HepG2 (cell line): ENCODE results near the gene ENGASE. TPM values are rescaled to one million over a fixed set of nuclear protein-coding genes. Genes with fewer than 3 reads are reported as not detected.

Source experiments
- ATF7 ChIP-seq, 2 experiments: fragments of 450-650 bp in 1 of 2; sonication (generic) in 1 of 2; formaldehyde crosslinking in 1 of 2; IDR thresholded peaks; 2 replicates each; pipeline versions ENCODE4 v1.4.0 to v1.6.1; 2016 to 2020; ENCODE audit warnings: antibody characterized with exemption in 1 of 2, mild to moderate bottlenecking in 1 of 2, missing genetic modification reagents in 1 of 2
- DRAP1 ChIP-seq: IDR thresholded peaks from 2 replicates; pipeline ENCODE4 v1.6.1; 2016; ENCODE audit warnings: missing genetic modification reagents, missing compliant biosample characterization
- EEA1 ChIP-seq: sonication (generic); formaldehyde crosslinking; IDR thresholded peaks from 2 replicates; pipeline ENCODE4 v1.5.1; 2020; ENCODE audit warnings: mild to moderate bottlenecking, missing genetic modification reagents, borderline replicate concordance
- ELF3 ChIP-seq: IDR thresholded peaks from 2 replicates; pipeline ENCODE4 v1.6.1; 2016; ENCODE audit warnings: missing genetic modification reagents, missing compliant biosample characterization
- IRF9 ChIP-seq: sonication (generic); formaldehyde crosslinking; IDR thresholded peaks from 2 replicates; pipeline ENCODE4 v1.8.0; 2022; ENCODE audit warnings: missing genetic modification reagents, mild to moderate bottlenecking, borderline replicate concordance
- KLF16 ChIP-seq, 2 experiments: sonication (generic) in 1 of 2; formaldehyde crosslinking in 1 of 2; IDR thresholded peaks; 2 replicates each; pipeline versions ENCODE4 v1.6.1 to v1.8.0; 2016 to 2023; ENCODE audit warnings: missing genetic modification reagents in 2 of 2, missing compliant biosample characterization in 1 of 2
- MAFK ChIP-seq, 2 experiments: IDR thresholded peaks in 1 of 2; conservative IDR thresholded peaks in 1 of 2; 2 replicates each; pipeline ENCODE4 v1.6.1; 2011; ENCODE audit warnings: improper control_type of control experiment in 2 of 2, low read length in 2 of 2
- NRL ChIP-seq: sonication (generic); formaldehyde crosslinking; IDR thresholded peaks from 2 replicates; pipeline ENCODE4 v1.5.0; 2020; ENCODE audit warnings: missing genetic modification reagents, mild to moderate bottlenecking, moderate library complexity, borderline replicate concordance
- SALL2 ChIP-seq: sonication (generic); formaldehyde crosslinking; IDR thresholded peaks from 2 replicates; pipeline ENCODE4 v1.8.1; 2023; ENCODE audit warnings: mild to moderate bottlenecking, missing genetic modification reagents, inconsistent platforms
- SAP130 ChIP-seq: IDR thresholded peaks from 2 replicates; pipeline ENCODE4 v1.6.1; 2016; ENCODE audit warnings: low read depth
- SP1 ChIP-seq, 2 experiments: fragments of 450-650 bp in 1 of 2; sonication (generic) in 1 of 2; formaldehyde crosslinking in 1 of 2; IDR thresholded peaks; 2 replicates each; pipeline versions ENCODE4 v1.4.0 to v1.6.1; 2016 to 2020; ENCODE audit warnings: missing genetic modification reagents in 1 of 2
- TCF7L2 ChIP-seq: IDR thresholded peaks from 2 replicates; pipeline ENCODE4 v1.6.1; 2011; ENCODE audit warnings: mild to moderate bottlenecking, low read depth, low read length, moderate library complexity
- TFDP1 ChIP-seq: IDR thresholded peaks from 2 replicates; pipeline ENCODE4 v1.6.1; 2016; ENCODE audit warnings: missing compliant biosample characterization, missing genetic modification reagents, borderline replicate concordance
- UBTF ChIP-seq: sonication (generic); formaldehyde crosslinking; IDR thresholded peaks from 2 replicates; pipeline ENCODE4 v1.4.0; 2020; ENCODE audit warnings: mild to moderate bottlenecking, missing genetic modification reagents
- ZNF17 ChIP-seq: sonication (generic); formaldehyde crosslinking; IDR thresholded peaks from 2 replicates; pipeline ENCODE4 v1.5.0; 2020; ENCODE audit warnings: mild to moderate bottlenecking, missing genetic modification reagents
- ZNF224 ChIP-seq: sonication (generic); formaldehyde crosslinking; IDR thresholded peaks from 2 replicates; pipeline ENCODE4 v1.5.0; 2020; ENCODE audit warnings: mild to moderate bottlenecking, missing genetic modification reagents
- ZNF326 ChIP-seq: sonication (generic); formaldehyde crosslinking; IDR thresholded peaks from 2 replicates; pipeline ENCODE4 v1.4.0; 2020; ENCODE audit warnings: missing genetic modification reagents, borderline replicate concordance
- ZNF367 ChIP-seq: sonication (generic); formaldehyde crosslinking; IDR thresholded peaks from 2 replicates; pipeline ENCODE4 v1.4.0; 2020; ENCODE audit warnings: missing genetic modification reagents, borderline replicate concordance
- ZNF468 ChIP-seq: sonication (generic); formaldehyde crosslinking; IDR thresholded peaks from 2 replicates; pipeline ENCODE4 v1.8.0; 2022; ENCODE audit warnings: mild to moderate bottlenecking, moderate library complexity, missing genetic modification reagents
- ZNF749 ChIP-seq: sonication (generic); formaldehyde crosslinking; IDR thresholded peaks from 2 replicates; pipeline ENCODE4 v1.8.0; 2022; ENCODE audit warnings: mild to moderate bottlenecking, missing genetic modification reagents, moderate library complexity, borderline replicate concordance
- ZNF761 ChIP-seq: sonication (generic); formaldehyde crosslinking; conservative IDR thresholded peaks from 2 replicates; pipeline ENCODE4 v1.4.0; 2020; ENCODE audit warnings: mild to moderate bottlenecking, missing genetic modification reagents
- ZNF772 ChIP-seq: sonication (generic); formaldehyde crosslinking; IDR thresholded peaks from 2 replicates; pipeline ENCODE4 v1.5.0; 2020; ENCODE audit warnings: mild to moderate bottlenecking, missing genetic modification reagents
- ZNF883 ChIP-seq: sonication (generic); formaldehyde crosslinking; IDR thresholded peaks from 2 replicates; pipeline ENCODE4 v1.5.1; 2020; ENCODE audit warnings: mild to moderate bottlenecking, missing genetic modification reagents; ENCODE audit errors: not compliant biosample characterization
- ZSCAN31 ChIP-seq: sonication (generic); formaldehyde crosslinking; IDR thresholded peaks from 2 replicates; pipeline ENCODE4 v1.5.0; 2020; ENCODE audit warnings: low read depth, mild to moderate bottlenecking, missing genetic modification reagents
- polyA plus RNA-seq, 8 experiments: library from polyadenylated mRNA; depleted of rRNA in 3 of 8; stranded (reverse) in 7 of 8; unstranded in 1 of 8; fragments of >200 nt; fragmentation: Illumina TruSeq in 4 of 8; extraction: Trizol in 4 of 8; gene quantifications; 2 replicates each; pipeline versions ENCODE4 v1.2.1 to v1.2.3, GENCODE V29; 2011 to 2016; ENCODE audit warnings: low read depth in 4 of 8, missing spikeins in 1 of 8, mixed read lengths in 1 of 8; ENCODE audit not compliant: insufficient read depth in 1 of 8
- total RNA-seq, 5 experiments: library from RNA; depleted of rRNA; stranded (reverse); fragments of >200 nt; fragmentation: Illumina TruSeq; extraction: Trizol; gene quantifications; 2 replicates each; pipeline ENCODE4 v1.2.3, GENCODE V29; 2016; ENCODE audit warnings: low read depth in 1 of 5

Gene ENGASE
- total and polyA plus RNA-seq, 2 of the 13 experiments (the other 11 are each of a cell fraction or from before 2014, with no cell fraction given) = 10.6 to 18.1 TPM

- TF ChIP-seq DRAP1 = peak; percentile 74; the same call in 1 of the 2 replicates
- TF ChIP-seq SP1 (IDR thresholded peaks at IDR 0.05) = no peak
- TF ChIP-seq SP1 (CRISPR knock-in tag; IDR thresholded peaks at IDR 0.05) = peak; percentile 87
- TF ChIP-seq ZNF224 (CRISPR knock-in tag) = no peak
- no peak for TF ChIP-seq TCF7L2
- peak; percentile 55; the same call in 1 of the 2 replicates for TF ChIP-seq TFDP1 (CRISPR knock-in tag)
- TF ChIP-seq ZNF326 = no peak
- peak; percentile 42; the same call in 1 of the 2 replicates for TF ChIP-seq ZNF772
- TF ChIP-seq ZNF468 (CRISPR knock-in tag) = no peak
- TF ChIP-seq NRL (CRISPR knock-in tag) = no peak
- TF ChIP-seq ZSCAN31 (CRISPR knock-in tag) = no peak
- peak; percentile 74 for TF ChIP-seq IRF9
- TF ChIP-seq ZNF883 = peak; percentile 49
- TF ChIP-seq MAFK (conservative IDR thresholded peaks at IDR 0.05 in 1 of 2, IDR thresholded peaks at IDR 0.05 in 1 of 2; ENCODE audit: low read length in 2 of 2) = no peak
- no peak for TF ChIP-seq ATF7 (IDR thresholded peaks at IDR 0.05)
- no peak for TF ChIP-seq ATF7 (CRISPR knock-in tag; IDR thresholded peaks at IDR 0.05)
- TF ChIP-seq ZNF367 (CRISPR knock-in tag) = 0 out of 2 replicates have a peak, but pooled peaks have one; percentile 7
- TF ChIP-seq ELF3 (CRISPR knock-in tag) = no peak
- peak; percentile 51; the same call in 1 of the 2 replicates for TF ChIP-seq UBTF (CRISPR knock-in tag)
- peak; percentile 19; the same call in 1 of the 2 replicates for TF ChIP-seq ZNF749
- peak; percentile 68 for TF ChIP-seq SAP130 (CRISPR knock-in tag)
- TF ChIP-seq ZNF17 (CRISPR knock-in tag) = no peak
- TF ChIP-seq ZNF761 (CRISPR knock-in tag) = peak; percentile 73; the same call in 1 of the 2 replicates
- TF ChIP-seq KLF16 (CRISPR knock-in tag; IDR thresholded peaks at IDR 0.05) = 0 out of 4 replicates have a peak, but pooled peaks of 1 of the 2 experiments have one; percentile 1
- 0 out of 2 replicates have a peak, but pooled peaks have one; percentile 66 for TF ChIP-seq EEA1 (CRISPR knock-in tag)
- peak; percentile 74; the same call in 1 of the 2 replicates for TF ChIP-seq SALL2 (CRISPR knock-in tag)
Measured at GRCh38 chr17:79074649-79075445, at the start of gene ENGASE (continued).
